ENCODE measurements around the gene PCYOX1L. TPM values are rescaled to one million over a fixed set of nuclear protein-coding genes. Genes with fewer than 3 reads are reported as not detected.

The PCYOX1L gene
- total RNA-seq, 1 experiment from 2014 or later = 7.0 TPM

GRCh38 chr5:149367972-149368645, 10.3 kb downstream of the PCYOX1L start:
- no TSS peak for BruUV-seq (replicated peaks)

GRCh38 chr5:149370878-149371277, 13.0 kb downstream of the PCYOX1L start:
- Histone ChIP-seq H3K36me3 (ENCODE audit: control insufficient read depth, insufficient read depth, low read length) (no peaks in the 10 kb centered on the region), H3K9me3 (ENCODE audit: control insufficient read depth, insufficient read depth, low read depth, low read length) (no peaks in the 10 kb centered on the region), H3K27me3 (ENCODE audit: control insufficient read depth, insufficient read depth, low read length) (no peaks in the 10 kb centered on the region), H3K4me3 (ENCODE audit: low read depth in 2 of 2, low read length in 2 of 2) (no peak overlapping the region), H3K4me1 (ENCODE audit: control insufficient read depth, insufficient read depth, low read length) (no peaks in the 10 kb centered on the region), H3K27ac (ENCODE audit: low read length) (no peak overlapping the region)
- TF ChIP-seq REST (IDR thresholded peaks at IDR 0.05; ENCODE audit: insufficient read depth in 1 of 2, low read depth in 2 of 2, low read length in 1 of 2) (no peak), SIN3A (IDR thresholded peaks at IDR 0.05; ENCODE audit: borderline replicate concordance, insufficient read depth, low read depth, low read length) (no peak), POLR2AphosphoS5 (IDR thresholded peaks at IDR 0.05; ENCODE audit: low read depth, low read length) (no peak), TCF7L2 (IDR thresholded peaks at IDR 0.05; ENCODE audit: low read depth, low read length) (no peak)
- TF ChIP-seq, protein P1, sequence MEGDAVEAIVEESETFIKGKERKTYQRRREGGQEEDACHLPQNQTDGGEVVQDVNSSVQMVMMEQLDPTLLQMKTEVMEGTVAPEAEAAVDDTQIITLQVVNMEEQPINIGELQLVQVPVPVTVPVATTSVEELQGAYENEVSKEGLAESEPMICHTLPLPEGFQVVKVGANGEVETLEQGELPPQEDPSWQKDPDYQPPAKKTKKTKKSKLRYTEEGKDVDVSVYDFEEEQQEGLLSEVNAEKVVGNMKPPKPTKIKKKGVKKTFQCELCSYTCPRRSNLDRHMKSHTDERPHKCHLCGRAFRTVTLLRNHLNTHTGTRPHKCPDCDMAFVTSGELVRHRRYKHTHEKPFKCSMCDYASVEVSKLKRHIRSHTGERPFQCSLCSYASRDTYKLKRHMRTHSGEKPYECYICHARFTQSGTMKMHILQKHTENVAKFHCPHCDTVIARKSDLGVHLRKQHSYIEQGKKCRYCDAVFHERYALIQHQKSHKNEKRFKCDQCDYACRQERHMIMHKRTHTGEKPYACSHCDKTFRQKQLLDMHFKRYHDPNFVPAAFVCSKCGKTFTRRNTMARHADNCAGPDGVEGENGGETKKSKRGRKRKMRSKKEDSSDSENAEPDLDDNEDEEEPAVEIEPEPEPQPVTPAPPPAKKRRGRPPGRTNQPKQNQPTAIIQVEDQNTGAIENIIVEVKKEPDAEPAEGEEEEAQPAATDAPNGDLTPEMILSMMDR (IDR thresholded peaks at IDR 0.05) = no peak
- DNase-seq (ENCODE audit: low read depth, low spot score) (no peak), ATAC-seq (no peak)
- CTCF ChIA-PET = no interaction called here
- in situ Hi-C loops (cut with HindIII; ENCODE audit: low pct_unique_long_range_greater_than_20kb, low sequenced_read_pairs) = no loop called here
- intact Hi-C loops (cut with micrococcal nuclease; ENCODE audit: unreplicated experiment) = loop anchor here (1.0 kb wide), 1 partner anchor 54 kb away; no protein-coding TSS in a partner anchor
- BruUV-seq (replicated peaks) = no TSS peak
- POLR2A ChIA-PET = interaction anchor here (0.5 kb wide), 1 partner anchor 774 kb away, joined by 7 read pairs; no protein-coding TSS in a partner anchor

More at GRCh38 chr5:149367972-149368645, 10.3 kb downstream of the PCYOX1L start:
- ChIA-PET CTCF (interaction anchor here (0.5 to 1.5 kb wide), 7 partner anchors 12 to 251 kb away, joined by 3 to 7 read pairs (median 3); no protein-coding TSS in a partner anchor), POLR2A (no interaction called here)
- H3K27me3 ChIP-seq (ENCODE audit: control insufficient read depth, insufficient read depth, low read length) = no peaks in the 10 kb centered on the region
- no peak overlapping the region for H3K27ac ChIP-seq (ENCODE audit: low read length)
- TF ChIP-seq, protein P1 (IDR thresholded peaks at IDR 0.05) = no peak
- TF ChIP-seq POLR2AphosphoS5 (IDR thresholded peaks at IDR 0.05; ENCODE audit: low read depth, low read length) (no peak), SIN3A (IDR thresholded peaks at IDR 0.05; ENCODE audit: borderline replicate concordance, insufficient read depth, low read depth, low read length) (no peak), REST (IDR thresholded peaks at IDR 0.05; ENCODE audit: insufficient read depth in 1 of 2, low read depth in 2 of 2, low read length in 1 of 2) (no peak)
- DNase-seq (ENCODE audit: low read depth, low spot score) (no peak), ATAC-seq (no peak)
- no peaks in the 10 kb centered on the region for H3K4me1 ChIP-seq (ENCODE audit: control insufficient read depth, insufficient read depth, low read length)
- H3K4me3 ChIP-seq (ENCODE audit: low read depth in 2 of 2, low read length in 2 of 2) = no peak overlapping the region
- intact Hi-C loops (cut with micrococcal nuclease; ENCODE audit: unreplicated experiment) = no loop called here
- no peaks in the 10 kb centered on the region for H3K36me3 ChIP-seq (ENCODE audit: control insufficient read depth, insufficient read depth, low read length)
- no peaks in the 10 kb centered on the region for H3K9me3 ChIP-seq (ENCODE audit: control insufficient read depth, insufficient read depth, low read depth, low read length)
- in situ Hi-C loops (cut with HindIII; ENCODE audit: low pct_unique_long_range_greater_than_20kb, low sequenced_read_pairs) = no loop called here
